GM19324 (cell line): Measurements from ENCODE around the gene AOC1.

Experiments used
- ATAC-seq: cut with Tn5 transposase; IDR thresholded peaks from one replicate; pipeline ENCODE4 v1.9.1; 2021; ENCODE audit warnings: mild to moderate bottlenecking, moderate library complexity; ENCODE audit not compliant: unreplicated experiment, low FRiP score

The AOC1 gene

GRCh38 chr7:150857276-150858055 lies 5.1 kb downstream of the AOC1 start:
- no peak for ATAC-seq

- no peak for ATAC-seq
Observed at GRCh38 chr7:150858236-150859197, 6.2 kb downstream of the AOC1 start.

- no peak for ATAC-seq
Observed at GRCh38 chr7:150860291-150860977, 8.1 kb downstream of the AOC1 start.

- no peak for ATAC-seq
Observed at GRCh38 chr7:150860978-150861295, 8.6 kb downstream of the AOC1 start.

GRCh38 chr7:150862356-150862755 lies 10.0 kb downstream of the AOC1 start:
- no peak for ATAC-seq

GRCh38 chr7:150863946-150864345 lies 11.6 kb downstream of the AOC1 start:
- ATAC-seq: no peak

GRCh38 chr7:150866932-150867564 lies 14.7 kb downstream of the AOC1 start:
- no peak for ATAC-seq

GRCh38 chr7:150867605-150868004 lies 15.3 kb downstream of the AOC1 start:
- no peak for ATAC-seq

GRCh38 chr7:150869467-150869866 lies 17.1 kb downstream of the AOC1 start:
- ATAC-seq: no peak

GRCh38 chr7:150871601-150872000 lies 19.3 kb downstream of the AOC1 start:
- ATAC-seq: no peak

- no peak for ATAC-seq
Observed at GRCh38 chr7:150874401-150875198, 22.3 kb downstream of the AOC1 start.

GRCh38 chr7:150875791-150876190 lies 23.5 kb downstream of the AOC1 start:
- no peak for ATAC-seq

- no peak for ATAC-seq
Observed at GRCh38 chr7:150876817-150877526, 24.7 kb downstream of the AOC1 start.

- no peak for ATAC-seq
Observed at GRCh38 chr7:150877536-150877935, 25.2 kb downstream of the AOC1 start.

GRCh38 chr7:150879345-150879744 lies 27.0 kb downstream of the AOC1 start:
- ATAC-seq: no peak

GRCh38 chr7:150881189-150881588 lies 28.9 kb downstream of the AOC1 start:
- no peak for ATAC-seq

- ATAC-seq: no peak
Observed at GRCh38 chr7:150890853-150891584, 38.7 kb downstream of the AOC1 start.

- no peak for ATAC-seq
Observed at GRCh38 chr7:150891740-150892139, 39.4 kb downstream of the AOC1 start.

- no peak for ATAC-seq
Observed at GRCh38 chr7:150895809-150896208, 43.5 kb downstream of the AOC1 start.
